Measurements from ENCODE around the gene C1QTNF6.
"Not testable (repeated sequence)": the region's sequence is repeated elsewhere in the genome, so short reads cannot be mapped to it uniquely, and the experiment has no call there.

Gene C1QTNF6

DNA sequence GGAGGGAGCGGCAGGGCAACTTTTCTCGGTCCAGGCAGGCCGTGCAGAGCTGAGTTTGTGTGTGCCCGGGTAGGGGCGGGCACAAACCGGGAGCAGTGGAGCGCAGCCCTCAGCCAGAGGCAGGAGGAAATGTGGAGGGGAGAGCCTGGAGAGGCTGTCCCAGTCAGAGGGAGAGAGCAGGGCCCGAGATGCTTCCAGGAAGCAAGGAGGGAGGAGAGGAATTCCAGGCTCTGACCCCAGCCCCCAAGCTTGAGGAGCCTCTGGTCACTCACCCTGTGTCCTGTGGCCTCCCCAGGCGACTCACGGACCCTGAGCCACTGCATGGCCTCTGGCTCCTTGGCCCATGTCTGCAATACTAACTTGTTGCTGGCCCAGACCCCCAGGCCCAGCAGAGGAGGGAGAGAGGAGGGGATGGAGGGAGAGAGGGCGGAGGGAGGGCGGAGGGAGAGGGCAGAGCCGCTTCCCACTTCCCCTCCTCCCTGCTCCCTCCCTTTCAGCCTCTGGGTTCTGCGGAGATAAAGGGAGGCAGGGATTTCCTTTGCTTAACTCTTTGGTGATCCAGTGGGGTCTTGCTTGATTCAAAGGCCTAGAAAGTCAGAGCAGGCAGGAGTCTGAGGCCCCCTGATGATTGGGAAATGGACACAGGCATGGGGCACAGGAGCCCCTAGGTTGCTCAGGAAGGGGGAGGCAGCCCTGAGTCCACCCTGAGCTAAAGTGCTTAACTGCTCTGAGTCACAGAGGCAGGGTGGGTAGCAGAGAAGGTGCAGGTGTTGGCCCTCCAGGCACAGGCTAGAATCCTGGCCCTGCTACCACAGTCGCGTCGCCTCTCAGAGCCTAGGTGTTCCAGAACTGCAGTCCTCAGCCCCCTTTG is at the start of gene C1QTNF6:
Gene C1QTNF6 (minus strand): TSS at position 357 of the 871 bp plus-strand sequence. CDS start 34 bp downstream, at position 323.
- FAIRE-seq: no peak
- no peak for DNase-seq (ENCODE audit: insufficient read length, low spot score)

DNA sequence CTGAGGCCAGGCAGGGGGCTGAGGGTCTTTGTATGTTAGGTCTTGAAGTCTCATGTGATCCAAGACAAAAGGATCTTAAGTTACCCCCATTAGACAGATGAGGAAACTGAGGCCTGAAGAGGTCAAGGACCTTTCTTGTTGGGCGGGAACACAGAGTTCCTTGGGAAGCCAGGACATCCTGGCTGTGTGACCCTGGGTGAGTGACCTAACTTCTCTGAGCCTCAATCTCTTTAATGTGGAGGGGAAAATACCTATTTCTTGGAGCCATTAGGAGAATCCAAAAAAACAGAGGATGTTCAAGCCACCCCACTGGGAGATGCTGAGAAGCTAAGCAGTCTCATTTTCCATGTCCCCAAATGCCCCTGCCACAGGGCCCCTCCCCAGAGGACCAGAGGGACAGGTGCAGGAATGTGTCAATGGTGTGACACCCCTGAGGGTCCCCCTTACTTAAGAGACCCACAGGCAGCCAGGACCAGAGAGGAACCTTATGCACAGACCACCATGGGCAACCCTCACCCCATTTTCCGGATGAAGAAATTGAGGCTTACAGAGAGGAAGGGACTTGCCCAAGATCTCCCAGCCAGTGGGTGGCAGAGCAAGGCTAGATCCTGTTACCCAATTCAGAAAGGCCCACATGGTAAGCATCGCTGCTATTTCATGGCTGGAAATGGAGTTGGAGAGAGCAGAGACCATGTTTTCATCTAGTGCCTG is 48.0 kb upstream of the C1QTNF6 start:
- FAIRE-seq (no peak), DNase-seq (ENCODE audit: insufficient read length, low spot score) (no peak)

DNA sequence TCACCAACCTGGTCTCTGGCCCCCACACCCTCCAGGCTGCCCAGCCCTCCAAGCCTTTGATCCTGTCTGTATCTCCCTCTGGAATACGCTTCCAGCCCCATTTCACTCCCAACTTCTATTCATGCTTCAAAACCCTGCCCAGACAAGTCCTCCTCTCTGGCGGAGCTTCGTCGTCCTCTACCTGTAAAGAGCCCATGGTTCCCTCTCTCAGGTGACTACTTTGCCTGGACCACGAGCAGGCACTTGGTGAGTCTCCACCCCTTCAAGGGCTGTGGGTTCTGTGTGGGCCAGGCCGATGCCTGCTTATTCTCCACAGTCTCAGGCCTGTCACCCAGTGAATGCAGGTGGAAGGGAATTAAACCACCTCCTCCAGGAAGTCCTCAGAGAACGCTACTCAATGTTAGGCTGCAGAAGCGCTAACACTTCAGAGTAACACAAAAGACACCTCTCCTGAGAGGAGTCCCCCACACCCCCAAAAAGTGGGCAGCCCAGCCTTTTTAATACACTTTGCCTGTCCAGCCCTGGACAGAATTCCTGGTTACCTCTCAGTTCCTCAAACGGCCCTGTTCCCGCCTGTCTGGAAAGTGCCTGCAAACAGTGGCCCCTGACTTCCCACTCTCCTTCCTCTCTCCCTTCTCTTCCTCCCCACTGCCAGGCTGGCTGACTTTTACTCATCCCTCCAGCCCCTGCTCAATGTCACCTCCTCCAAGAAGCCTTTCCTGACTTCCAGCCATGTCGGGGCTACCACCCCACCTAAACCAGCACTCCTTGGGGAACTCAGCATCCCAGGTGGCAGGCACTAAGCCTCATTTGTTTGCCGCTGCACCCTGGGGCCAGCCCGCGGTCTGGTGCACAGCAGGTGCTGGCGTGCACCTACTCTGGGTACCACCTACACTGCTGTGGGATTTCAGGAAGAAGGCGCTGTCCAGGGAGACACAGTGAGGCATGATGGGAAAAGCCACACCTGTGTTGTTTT is 47.0 kb upstream of the C1QTNF6 start:
- DNase-seq (ENCODE audit: insufficient read length, low spot score): no peak
- no peak for FAIRE-seq

- DNase-seq (ENCODE audit: insufficient read length, low spot score) (no peak), FAIRE-seq (no peak)
Measured at GRCh38 chr22:37233751-37234631, 45.9 kb upstream of the C1QTNF6 start.

- DNase-seq (ENCODE audit: insufficient read length, low spot score); FAIRE-seq: not testable (repeated sequence)
Measured at GRCh38 chr22:37233371-37233750, 45.3 kb upstream of the C1QTNF6 start.

GRCh38 chr22:37232140-37232998 is 44.3 kb upstream of the C1QTNF6 start:
- FAIRE-seq (no peak), DNase-seq (ENCODE audit: insufficient read length, low spot score) (no peak)

GRCh38 chr22:37231406-37232139 is 43.5 kb upstream of the C1QTNF6 start:
- FAIRE-seq (no peak), DNase-seq (ENCODE audit: insufficient read length, low spot score) (no peak)

DNA sequence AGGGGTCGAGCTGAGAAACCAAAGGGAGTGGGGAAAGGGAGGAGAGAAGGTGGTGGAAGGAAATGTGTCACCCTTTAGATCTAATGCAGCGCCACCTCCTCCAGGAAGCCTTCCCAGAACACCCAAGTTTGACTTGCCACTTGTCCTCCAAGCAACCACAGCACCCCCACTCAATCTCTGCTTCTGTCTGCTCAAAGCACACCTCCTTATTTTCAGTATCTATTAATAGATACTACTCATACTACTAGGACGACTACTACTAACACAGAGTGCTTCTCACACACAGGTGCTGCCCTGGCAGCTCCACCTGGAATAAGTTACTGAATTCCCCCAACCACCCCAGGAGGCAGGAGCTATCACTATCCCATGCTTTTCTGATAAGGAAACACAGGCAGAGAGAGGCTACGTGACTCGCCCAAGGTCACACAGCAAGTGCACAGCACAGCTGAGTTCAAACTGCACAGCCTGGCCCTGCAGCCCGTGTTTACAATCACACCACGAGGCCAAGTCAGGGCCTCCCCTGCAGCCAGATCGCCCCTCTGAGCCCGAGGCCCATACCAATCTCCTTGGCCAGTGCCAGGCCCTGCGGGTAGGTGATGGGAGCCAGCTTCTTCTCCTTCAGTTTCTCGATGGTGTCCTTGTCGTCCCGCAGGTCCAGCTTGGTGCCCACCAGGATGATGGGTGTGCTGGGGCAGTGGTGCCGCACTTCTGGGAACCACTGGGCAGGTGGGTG is 42.8 kb upstream of the C1QTNF6 start:
- DNase-seq (ENCODE audit: insufficient read length, low spot score): no peak
- FAIRE-seq: peak; percentile 96

DNA sequence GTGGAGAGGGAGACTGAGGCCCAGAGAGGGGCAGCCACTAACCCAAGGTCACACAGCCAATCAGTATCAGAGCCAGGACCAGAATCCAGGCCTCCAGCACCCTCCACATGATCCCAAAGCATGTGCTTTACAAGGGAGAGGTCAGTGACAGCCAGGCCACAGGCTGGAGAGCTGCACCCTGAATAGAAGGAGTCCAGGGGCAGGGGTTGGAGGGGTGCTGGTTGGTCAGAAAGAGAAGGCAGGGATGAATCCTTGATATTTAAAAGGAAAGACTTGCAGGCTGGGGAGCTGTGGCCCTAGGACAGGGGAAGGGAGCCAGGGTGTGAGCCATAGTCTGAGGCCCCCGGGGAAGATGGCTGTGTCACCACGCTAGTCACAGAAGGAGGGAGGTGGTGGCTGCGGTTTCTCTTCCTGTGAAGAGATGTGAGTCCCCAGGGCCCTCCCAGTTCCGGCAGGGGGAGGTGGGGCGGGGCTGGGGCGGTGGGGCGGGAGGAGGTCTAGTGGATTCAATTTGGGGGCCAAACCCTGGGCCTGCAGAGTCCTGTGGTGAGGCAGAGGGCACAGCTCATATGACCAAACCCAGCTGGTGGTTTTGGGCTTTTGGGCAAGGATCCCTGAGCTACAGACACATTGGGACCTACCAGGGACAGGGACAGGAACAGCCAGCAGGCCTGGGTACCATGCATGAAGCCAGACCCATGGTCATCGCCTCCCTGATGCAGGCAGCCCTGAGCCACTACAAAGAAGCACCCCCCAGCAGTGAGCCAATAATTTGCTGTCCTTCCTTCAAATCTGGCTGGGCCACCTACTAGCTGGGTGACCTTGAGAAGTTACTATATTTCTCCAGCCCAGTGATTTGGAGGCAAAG is 42.0 kb upstream of the C1QTNF6 start:
- FAIRE-seq: no peak
- DNase-seq (ENCODE audit: insufficient read length, low spot score): peak; percentile 83

DNA sequence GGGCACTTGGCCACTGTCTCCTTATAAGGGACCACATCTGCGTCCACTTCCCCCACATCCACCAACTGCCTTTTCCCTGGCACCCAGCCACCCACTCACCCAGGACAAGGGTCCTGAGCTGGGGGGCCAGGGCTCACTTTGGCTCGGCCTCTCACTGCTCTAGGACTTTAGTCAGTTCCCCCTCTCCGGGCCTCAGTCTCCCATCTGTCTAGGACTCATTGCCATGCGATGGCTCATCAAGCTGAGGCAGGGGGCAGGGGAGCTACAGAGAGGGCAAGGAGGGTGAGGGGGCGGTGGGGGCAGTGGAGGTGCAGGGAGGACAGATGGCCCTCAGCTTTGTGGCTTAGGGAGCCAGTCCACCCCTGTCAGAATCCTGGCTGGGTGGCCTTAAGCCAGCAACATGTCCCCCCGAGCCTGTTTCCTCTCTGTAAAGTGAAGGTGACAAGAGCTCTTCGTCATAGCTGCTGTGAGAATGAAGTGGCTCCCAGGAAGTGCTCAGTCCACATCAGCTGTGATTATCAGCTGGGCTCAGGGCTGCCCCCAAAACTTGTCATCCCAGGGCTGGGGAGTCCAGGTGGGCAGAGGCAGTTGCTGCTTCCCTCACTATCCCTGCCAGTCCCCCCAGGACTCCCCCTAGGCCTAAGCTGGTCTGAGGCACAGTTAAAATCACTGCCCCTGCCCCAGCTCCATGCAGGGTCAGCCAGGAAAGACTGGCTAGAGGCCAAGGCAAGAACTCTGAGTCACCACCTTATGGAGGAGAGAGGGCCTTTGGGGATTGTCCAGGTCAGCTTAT is 41.2 kb upstream of the C1QTNF6 start:
- FAIRE-seq (peak; percentile 89), DNase-seq (ENCODE audit: insufficient read length, low spot score) (no peak)

GRCh38 chr22:37228106-37229011 is 40.3 kb upstream of the C1QTNF6 start:
- FAIRE-seq (no peak), DNase-seq (ENCODE audit: insufficient read length, low spot score) (no peak)

DNA sequence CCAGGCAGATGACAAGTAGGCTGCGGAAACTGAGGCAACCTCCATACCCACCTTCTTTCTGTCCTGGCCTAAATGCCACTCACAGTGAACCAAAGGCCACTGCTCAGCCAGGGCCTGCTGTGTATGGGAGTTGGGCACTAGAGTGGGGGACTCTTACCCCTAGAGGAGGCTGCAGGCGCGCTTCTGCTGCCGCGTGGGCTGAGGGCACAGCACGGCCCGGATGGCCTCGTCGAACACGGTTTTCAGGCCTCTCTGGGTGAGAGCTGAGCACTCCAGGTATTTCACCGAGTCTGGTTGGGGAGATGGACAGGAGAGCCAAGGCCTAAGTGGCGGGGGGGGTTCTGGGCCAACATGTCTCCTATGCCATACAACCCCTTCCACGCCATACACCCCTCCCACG is 38.5 kb upstream of the C1QTNF6 start:
- no peak for FAIRE-seq
- DNase-seq (ENCODE audit: insufficient read length, low spot score): no peak

- no peak for FAIRE-seq
- DNase-seq (ENCODE audit: insufficient read length, low spot score): no peak
Measured at GRCh38 chr22:37226087-37226486, 38.0 kb upstream of the C1QTNF6 start.

DNA sequence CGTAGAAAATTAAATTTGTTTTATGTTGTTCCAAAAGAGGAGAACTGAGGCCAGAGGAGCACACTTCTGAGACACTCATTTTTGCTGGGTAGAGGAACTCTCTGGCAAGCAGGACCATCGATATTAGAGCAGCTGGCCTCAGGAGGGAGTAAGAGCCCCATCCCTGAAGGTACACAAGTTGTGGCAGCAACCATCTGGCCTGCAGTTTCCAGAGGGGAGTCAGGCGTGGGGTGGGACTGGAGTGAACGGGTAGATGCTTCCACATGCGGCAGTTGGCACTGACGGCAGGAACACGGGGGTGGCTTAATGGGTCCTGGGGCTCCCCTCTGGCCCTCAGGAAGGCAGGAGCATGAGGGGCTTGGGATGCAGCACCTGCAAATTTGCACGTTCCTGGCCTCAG is 37.4 kb upstream of the C1QTNF6 start:
- DNase-seq (ENCODE audit: insufficient read length, low spot score) (no peak), FAIRE-seq (peak; percentile 80)

Measured in GM19239 (cell line).